Activated T-cell treated with anti-CD3 and anti-CD28 coated beads for 4 hours (primary cell): ENCODE results near the gene ATRNL1.

Source experiments
- DNase-seq: peaks from one replicate; pipeline ENCODE4 v3.0.0-alpha.2; 2020

The ATRNL1 gene

GRCh38 chr10:115851695-115852094 lies 758.5 kb downstream of the ATRNL1 start:
- DNase-seq: no peak

GRCh38 chr10:115854740-115855435 lies 761.7 kb downstream of the ATRNL1 start:
- DNase-seq: no peak

- DNase-seq: no peak
These were observed 763.4 kb downstream of the ATRNL1 start for GRCh38 chr10:115856580-115856979.

- no peak for DNase-seq
These were observed 764.7 kb downstream of the ATRNL1 start for GRCh38 chr10:115857856-115858255.

- DNase-seq: no peak
These were observed 767.3 kb downstream of the ATRNL1 start for GRCh38 chr10:115860182-115861107.

GRCh38 chr10:115861455-115861854 lies 768.3 kb downstream of the ATRNL1 start:
- no peak for DNase-seq

GRCh38 chr10:115861864-115862263 lies 768.7 kb downstream of the ATRNL1 start:
- no peak for DNase-seq

GRCh38 chr10:115866174-115866573 lies 773.0 kb downstream of the ATRNL1 start:
- no peak for DNase-seq

- DNase-seq: no peak
These were observed 773.5 kb downstream of the ATRNL1 start for GRCh38 chr10:115866691-115867090.

- DNase-seq: no peak
These were observed 774.1 kb downstream of the ATRNL1 start for GRCh38 chr10:115867305-115867704.

- no peak for DNase-seq
These were observed 778.7 kb downstream of the ATRNL1 start for GRCh38 chr10:115871855-115872254.

- no peak for DNase-seq
These were observed 782.0 kb downstream of the ATRNL1 start for GRCh38 chr10:115875172-115875571.

- no peak for DNase-seq
These were observed 786.4 kb downstream of the ATRNL1 start for GRCh38 chr10:115879372-115880089.

GRCh38 chr10:115882021-115882420 lies 788.9 kb downstream of the ATRNL1 start:
- no peak for DNase-seq

GRCh38 chr10:115883372-115883771 lies 790.2 kb downstream of the ATRNL1 start:
- no peak for DNase-seq

- DNase-seq: no peak
These were observed 791.2 kb downstream of the ATRNL1 start for GRCh38 chr10:115884331-115884730.

GRCh38 chr10:115895166-115895565 lies 802.0 kb downstream of the ATRNL1 start:
- DNase-seq: no peak

GRCh38 chr10:115898242-115898641 lies 805.1 kb downstream of the ATRNL1 start:
- no peak for DNase-seq

- no peak for DNase-seq
These were observed 809.4 kb downstream of the ATRNL1 start for GRCh38 chr10:115902596-115902995.

GRCh38 chr10:115903207-115903606 lies 810.0 kb downstream of the ATRNL1 start:
- DNase-seq: no peak

GRCh38 chr10:115903845-115904244 lies 810.7 kb downstream of the ATRNL1 start:
- no peak for DNase-seq

- DNase-seq: no peak
These were observed 815.9 kb downstream of the ATRNL1 start for GRCh38 chr10:115909037-115909436.

- no peak for DNase-seq
These were observed 817.0 kb downstream of the ATRNL1 start for GRCh38 chr10:115909962-115910731.
